Lower leg skin (tissue), 3 donors: ENCODE data around the gene SORCS2.

ENCODE experiments used
- CTCF ChIP-seq, 3 donors: fragments of 450-650 bp; IDR thresholded peaks; one replicate each; pipeline ENCODE4 v1.5.1; 2016; ENCODE audit warnings: antibody characterized with exemption in 3 of 3, mild to moderate bottlenecking in 3 of 3, moderate library complexity in 2 of 3
- POLR2A ChIP-seq, 2 donors: fragments of 450-650 bp; IDR thresholded peaks; one replicate each; pipeline ENCODE4 v1.6.1; 2016 to 2017; ENCODE audit warnings: antibody characterized with exemption in 2 of 2, mild to moderate bottlenecking in 1 of 2, moderate library complexity in 1 of 2

- TF ChIP-seq CTCF (IDR thresholded peaks at IDR 0.05): no peak
- TF ChIP-seq POLR2A (IDR thresholded peaks at IDR 0.05): no peak
Observed at GRCh38 chr4:7303561-7303960, 111.2 kb downstream of the SORCS2 start.
